ENCODE measurements around the gene CAMTA1.

DNA sequence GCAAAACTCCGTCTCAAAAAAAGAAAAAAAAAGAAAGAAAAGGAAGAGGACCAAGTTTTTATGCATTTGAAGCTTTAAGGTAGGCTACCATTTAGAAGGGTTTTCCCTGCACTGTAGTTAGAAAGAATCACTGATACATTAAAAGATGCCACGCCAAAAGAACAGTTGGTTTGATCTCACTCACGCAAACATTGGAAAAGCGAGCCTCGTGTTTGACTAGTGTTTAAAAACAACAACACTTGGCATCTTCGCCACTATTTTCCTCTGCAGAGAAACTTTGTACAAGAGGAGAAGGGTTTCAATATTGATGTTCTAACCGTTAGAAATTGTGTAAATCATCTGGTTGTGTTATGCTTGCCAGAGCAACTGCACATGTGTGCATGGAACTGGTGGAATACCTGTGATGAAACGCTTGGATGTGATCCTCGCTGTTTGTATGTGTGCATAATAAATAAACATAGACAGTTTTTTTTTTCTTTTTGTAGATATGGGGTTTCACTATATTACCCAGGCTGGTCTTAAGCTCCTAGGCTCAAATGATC, 24.0 kb upstream of the CAMTA1 start:
- no peak for TF ChIP-seq POLR2A (IDR thresholded peaks at IDR 0.05; ENCODE audit: low read length)
- TF ChIP-seq GATA1 (IDR thresholded peaks at IDR 0.05; ENCODE audit: low read depth, low read length): no peak

Measured in erythroblast (primary cell).